PC-3 (cell line): ENCODE results near the gene RBL1.

ENCODE experiments used
- CTCF ChIP-seq: fragments of 300-600 bp; sonication (generic); conservative IDR thresholded peaks from 2 replicates; pipeline ENCODE4 v1.5.1; 2017; ENCODE audit warnings: antibody characterized with exemption, low read depth, mild to moderate bottlenecking, low read length
- EZH2 ChIP-seq: fragments of 300-600 bp; sonication (generic); IDR thresholded peaks from one replicate; pipeline ENCODE4 v1.6.1; 2017; ENCODE audit warnings: antibody characterized with exemption, mild to moderate bottlenecking, low read length; ENCODE audit not compliant: unreplicated experiment
- EZH2phosphoT487 ChIP-seq: fragments of 300-600 bp; sonication (generic); IDR thresholded peaks from 2 replicates; pipeline ENCODE4 v1.6.1; 2018; ENCODE audit warnings: mild to moderate bottlenecking, antibody characterized with exemption, low read length, borderline replicate concordance

DNA sequence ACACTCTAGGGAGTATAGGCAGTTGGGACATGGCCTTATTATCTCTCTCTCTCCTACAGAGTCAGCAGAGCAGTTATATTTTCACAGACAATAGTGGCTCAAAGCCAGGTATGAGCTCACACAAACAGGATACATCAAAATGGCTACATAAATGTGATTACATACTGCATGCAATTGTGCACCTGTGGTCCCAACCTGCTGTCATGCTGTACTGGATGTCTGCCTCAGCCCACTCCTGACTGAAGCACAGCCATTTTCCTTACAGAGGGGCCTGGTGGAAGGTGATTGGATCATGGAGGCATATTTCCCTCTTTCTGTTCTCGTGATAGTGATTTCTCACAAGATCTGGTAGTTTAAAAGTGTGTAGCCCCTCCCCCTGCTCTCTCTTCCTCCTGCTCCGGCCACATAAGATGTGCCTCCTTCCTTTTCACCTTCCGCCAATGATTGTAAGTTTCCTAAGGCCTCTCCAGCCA lies 107.3 kb downstream of the RBL1 start:
- TF ChIP-seq CTCF (no peak), EZH2 (no peak), EZH2phosphoT487 (no peak)
